GM12892 (cell line): ENCODE measurements around the gene MICAL3.

Experiments used
- POLR2A ChIP-seq: IDR thresholded peaks from 2 replicates; pipeline ENCODE4 v1.6.1; 2011; ENCODE audit warnings: low read depth, low read length, control low read depth
- POLR2AphosphoS5 ChIP-seq: IDR thresholded peaks from 2 replicates; pipeline ENCODE4 v1.6.1; 2011; ENCODE audit warnings: low read depth, low read length, control low read depth
- TAF1 ChIP-seq: IDR thresholded peaks from 2 replicates; pipeline ENCODE4 v1.6.1; 2011; ENCODE audit warnings: low read depth, mild to moderate bottlenecking, control low read depth, low read length, borderline replicate concordance

GRCh38 chr22:17754233-17754925 is 270.0 kb downstream of the MICAL3 start:
- TF ChIP-seq POLR2A (no peak), POLR2AphosphoS5 (no peak), TAF1 (no peak)
